GM12878 (cell line): ENCODE measurements around the gene SERPINE2. TPM values are rescaled to one million over a fixed set of nuclear protein-coding genes. Genes with fewer than 3 reads are reported as not detected.

Experiments used
- ATAC-seq: fragments of 200-7000 bp; cut with Tn5 transposase; 3 replicates; pipeline ENCODE4 v1.9.1; 2020; ENCODE audit warnings: mild to moderate bottlenecking, moderate library complexity
- BruUV-seq: library from RNA; stranded (reverse); fragments of 400-500 nt; replicated peaks from 2 replicates; lab custom pipeline; 2021; lab: Mats Ljungman, UMichigan
- CTCF ChIA-PET: fragments of 300-600 bp; sonication (Branson Sonifier 250); formaldehyde crosslinking; extraction: SDS; loops from one replicate; lab custom pipeline; 2021; ENCODE audit warnings: inconsistent platforms; lab: Yijun Ruan, JAX
- POLR2A ChIA-PET: fragments of 350-600 bp; formaldehyde crosslinking; extraction: SDS; loops from one replicate; lab custom pipeline; 2021; ENCODE audit warnings: inconsistent platforms; lab: Charles Lee
- RAD21 ChIA-PET: fragments of 300-600 bp; sonication (Branson Sonifier 250); formaldehyde crosslinking; loops from one replicate; lab custom pipeline; 2023; ENCODE audit warnings: antibody characterized with exemption; ENCODE audit not compliant: unreplicated experiment; lab: Charles Lee
- SMC1A ChIA-PET: fragments of 300-600 bp; sonication (Branson Sonifier 250); formaldehyde crosslinking; loops from one replicate; lab custom pipeline; 2023; ENCODE audit not compliant: unreplicated experiment, uncharacterized antibody; lab: Charles Lee
- DNase-seq: peaks from one replicate; pipeline ENCODE4 v3.0.0-alpha.2; 2011; ENCODE audit warnings: low read depth, low spot score
- FAIRE-seq: peaks from 3 replicates; lab custom pipeline; 2011; peaks lifted over from hg19 to GRCh38; lab: Jason Lieb, UNC
- H2AFZ ChIP-seq: 2 replicates; pipeline ENCODE4 v1.6.0; 2011; ENCODE audit warnings: low read depth, low read length, control low read depth; ENCODE audit not compliant: control insufficient read depth
- H3K27ac ChIP-seq: 2 replicates; pipeline ENCODE4 v1.5.1; 2011; ENCODE audit warnings: control low read depth; ENCODE audit not compliant: control insufficient read depth, insufficient read depth
- H3K27me3 ChIP-seq, 2 experiments: replicated peaks in 1 of 2; 2 replicates each; pipeline versions ENCODE4 v1.6.0 to v1.6.1; 2011; ENCODE audit warnings: low read length in 1 of 2; ENCODE audit not compliant: control insufficient read depth in 2 of 2, insufficient read depth in 2 of 2
- H3K36me3 ChIP-seq, 2 experiments: 2 replicates each; pipeline ENCODE4 v1.5.1; 2011; ENCODE audit warnings: low read length in 1 of 2; ENCODE audit not compliant: control insufficient read depth in 2 of 2, insufficient read depth in 2 of 2
- H3K4me1 ChIP-seq: 2 replicates; pipeline ENCODE4 v1.6.1; 2011; ENCODE audit warnings: mild to moderate bottlenecking, low read length, moderate library complexity, mixed read lengths; ENCODE audit not compliant: control insufficient read depth, insufficient read depth
- H3K4me2 ChIP-seq: 2 replicates; pipeline ENCODE4 v1.6.0; 2011; ENCODE audit warnings: control low read depth; ENCODE audit not compliant: control insufficient read depth, insufficient read depth
- H3K4me3 ChIP-seq: fragments of 200-600 bp; sonication (generic); 2 replicates; pipeline ENCODE4 v1.5.1; 2016
- H3K79me2 ChIP-seq: 2 replicates; pipeline ENCODE4 v1.6.0; 2011; ENCODE audit warnings: low read length; ENCODE audit not compliant: control insufficient read depth, insufficient read depth
- H3K9ac ChIP-seq: 2 replicates; pipeline ENCODE4 v1.8.0; 2011; ENCODE audit warnings: low read length, control low read depth, mixed read lengths; ENCODE audit not compliant: control insufficient read depth, insufficient read depth
- H3K9me3 ChIP-seq: replicated peaks from 3 replicates; pipeline ENCODE4 v1.5.1; 2011; ENCODE audit warnings: mild to moderate bottlenecking, low read length; ENCODE audit not compliant: control insufficient read depth, insufficient read depth
- H4K20me1 ChIP-seq: 2 replicates; pipeline ENCODE4 v1.6.0; 2011; ENCODE audit not compliant: control insufficient read depth, insufficient read depth
- ATF2 ChIP-seq: IDR thresholded peaks from 2 replicates; pipeline ENCODE4 v1.6.1; 2012; ENCODE audit warnings: low read length, inconsistent platforms
- BACH1 ChIP-seq: fragments of 450-650 bp; IDR thresholded peaks from 2 replicates; pipeline ENCODE4 v1.6.1; 2017; ENCODE audit warnings: mild to moderate bottlenecking, borderline replicate concordance
- CREB1 ChIP-seq: IDR thresholded peaks from 2 replicates; pipeline ENCODE4 v1.6.1; 2012; ENCODE audit warnings: low read depth, mild to moderate bottlenecking, inconsistent platforms
- EGR1 ChIP-seq, 2 experiments: IDR thresholded peaks; 1 replicate in 1 of 2; 2 replicates in 1 of 2; pipeline ENCODE4 v1.6.1; 2011 to 2012; ENCODE audit warnings: low read depth in 2 of 2, low read length in 2 of 2, borderline replicate concordance in 1 of 2, mild to moderate bottlenecking in 1 of 2, moderate library complexity in 1 of 2
- GABPA ChIP-seq: IDR thresholded peaks from 2 replicates; pipeline ENCODE4 v1.6.1; 2014; ENCODE audit warnings: antibody characterized with exemption, low read depth, mild to moderate bottlenecking, inconsistent platforms
- MEF2A ChIP-seq: IDR thresholded peaks from 2 replicates; pipeline ENCODE4 v1.6.1; 2011; ENCODE audit warnings: low read depth, mild to moderate bottlenecking, low read length, moderate library complexity; ENCODE audit not compliant: insufficient read depth
- MTA2 ChIP-seq: fragments of 450-650 bp; IDR thresholded peaks from 2 replicates; pipeline ENCODE4 v1.6.1; 2016; ENCODE audit warnings: low read depth, mild to moderate bottlenecking, moderate library complexity
- NFXL1 ChIP-seq: fragments of 450-650 bp; IDR thresholded peaks from 2 replicates; pipeline ENCODE4 v1.6.1; 2017; ENCODE audit warnings: antibody characterized with exemption, mild to moderate bottlenecking, borderline replicate concordance
- NR2F1 ChIP-seq: fragments of 450-650 bp; conservative IDR thresholded peaks from 2 replicates; pipeline ENCODE4 v1.6.1; 2017; ENCODE audit warnings: mild to moderate bottlenecking
- RBBP5 ChIP-seq: fragments of 200-600 bp; sonication (generic); conservative IDR thresholded peaks from 2 replicates; pipeline ENCODE4 v1.6.1; 2016
- RCOR1 ChIP-seq: conservative IDR thresholded peaks from 2 replicates; pipeline ENCODE4 v1.6.1; 2012; ENCODE audit warnings: low read depth, low read length, improper control_type of control experiment
- RELA ChIP-seq: fragments of 450-650 bp; IDR thresholded peaks from 2 replicates; pipeline ENCODE4 v1.8.0; 2014; ENCODE audit warnings: borderline replicate concordance; ENCODE audit not compliant: partially characterized antibody
- RUNX3 ChIP-seq: IDR thresholded peaks from 2 replicates; pipeline ENCODE4 v1.6.1; 2012; ENCODE audit warnings: low read length, inconsistent platforms
- SIN3A ChIP-seq: IDR thresholded peaks from 2 replicates; pipeline ENCODE4 v1.6.1; 2012; ENCODE audit warnings: low read depth, low read length, improper control_type of control experiment
- STAT1 ChIP-seq: fragments of 450-650 bp; conservative IDR thresholded peaks from 2 replicates; pipeline ENCODE4 v1.6.1; 2014; ENCODE audit warnings: antibody characterized with exemption, mild to moderate bottlenecking
- STAT3 ChIP-seq: IDR thresholded peaks from 2 replicates; pipeline ENCODE4 v1.6.1; 2011; ENCODE audit warnings: low read depth, low read length, improper control_type of control experiment
- ZNF207 ChIP-seq: fragments of 450-650 bp; IDR thresholded peaks from 2 replicates; pipeline ENCODE4 v1.6.1; 2014; ENCODE audit warnings: antibody characterized with exemption, mild to moderate bottlenecking, borderline replicate concordance
- ZNF687 ChIP-seq: fragments of 450-650 bp; IDR thresholded peaks from 2 replicates; pipeline ENCODE4 v1.6.1; 2017; ENCODE audit warnings: mild to moderate bottlenecking, moderate library complexity
- WGBS: methylation state at CpG from one replicate; pipeline ENCODE4 v1.1.6; 2016; ENCODE audit warnings: low lambda C conversion rate; ENCODE audit not compliant: insufficient replicate concordance, insufficient coverage; ENCODE audit errors: missing lambda C conversion rate; 5-methylcytosine and 5-hydroxymethylcytosine counted together
- in situ Hi-C: fragments of 300-500 bp; cut with MboI; formaldehyde crosslinking; loops from 9 replicates; pipeline ENCODE4 v1.14.3; 2018; ENCODE audit warnings: mixed read lengths
- intact Hi-C: fragments of 100-400 bp; cut with micrococcal nuclease; formaldehyde crosslinking; loops from one replicate; pipeline ENCODE4 v1.14.2; 2022; ENCODE audit not compliant: unreplicated experiment
- polyA plus RNA-seq, 11 experiments: library from polyadenylated mRNA; depleted of rRNA in 4 of 11; unstranded in 6 of 11; stranded (reverse) in 5 of 11; fragments of >200 nt; fragmentation: Nextera tagmentation in 4 of 11; fragmentation: Illumina TruSeq in 1 of 11; extraction: Ambion mirVana in 4 of 11; extraction: Trizol in 1 of 11; gene quantifications; 1 replicate in 1 of 11; 2 replicates in 10 of 11; pipeline versions ENCODE4 v1.2.1 to v1.2.3, GENCODE V29; 2011 to 2016; ENCODE audit warnings: inconsistent platforms in 2 of 11, missing spikeins in 2 of 11, low read depth in 1 of 11
- total RNA-seq, 4 experiments: library from RNA; depleted of rRNA in 3 of 4; stranded (reverse); fragments of >200 nt in 3 of 4; fragmentation: Illumina TruSeq in 1 of 4; extraction: Trizol in 1 of 4; gene quantifications; 2 replicates each; pipeline versions ENCODE4 v1.2.1 to v1.2.3, GENCODE V29; 2013 to 2021
- TF ChIP-seq, protein P1 (sequence below): IDR thresholded peaks from 2 replicates; pipeline ENCODE4 v1.6.1; 2012; ENCODE audit warnings: low read depth, low read length, improper control_type of control experiment
- TF ChIP-seq, protein P2 (sequence below): fragments of 450-650 bp; IDR thresholded peaks from 2 replicates; pipeline ENCODE4 v1.6.1; 2016; ENCODE audit warnings: mild to moderate bottlenecking

SERPINE2 gene
- total and polyA plus RNA-seq, 10 of the 15 experiments (the other 5 are each of a cell fraction or from before 2014, with no cell fraction given): 0.18 to 1.7 (median 0.39) TPM

DNA sequence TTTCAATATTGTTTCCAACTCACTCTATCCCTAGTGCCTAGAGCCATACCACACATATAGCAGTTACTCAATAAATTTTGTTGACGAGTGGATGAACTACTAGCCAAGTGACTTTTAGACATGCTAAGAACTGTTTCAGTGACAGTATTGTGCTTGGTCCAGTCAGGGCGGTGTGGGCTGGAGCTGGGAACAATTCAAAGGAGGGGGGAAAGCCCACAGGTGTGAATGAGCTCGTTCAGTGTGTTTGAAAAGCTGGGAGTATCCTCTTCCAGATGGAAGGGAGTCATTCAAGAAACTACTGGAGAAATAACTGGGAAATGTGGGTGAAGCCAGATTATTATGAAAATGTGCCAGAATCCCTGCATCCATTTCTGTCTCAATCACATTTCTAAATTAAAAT is 1.7 kb upstream of the SERPINE2 start:
- no peak overlapping the region for H3K27ac ChIP-seq
- ATAC-seq: no peak
- no peak overlapping the region for H3K9ac ChIP-seq
- no peaks in the 10 kb centered on the region for H3K36me3 ChIP-seq
- no peaks in the 10 kb centered on the region for H3K9me3 ChIP-seq
- 27% methylated on average over 3 of the region's 3 CpGs for WGBS
- DNase-seq: no peak
- H3K4me3 ChIP-seq: no peak overlapping the region
- POLR2A ChIA-PET: no interaction called here
- TF ChIP-seq ZNF687 (no peak), MEF2A (no peak), SIN3A (no peak), RBBP5 (no peak), STAT3 (no peak), NR2F1 (no peak), STAT1 (no peak), MTA2 (no peak), RCOR1 (no peak), CREB1 (no peak), ZNF207 (no peak), NFXL1 (no peak), GABPA (no peak), ATF2 (no peak), RELA (no peak), RUNX3 (no peak), EGR1 (IDR thresholded peaks at IDR 0.05; ENCODE audit: borderline replicate concordance in 1 of 2, low read depth in 2 of 2, low read length in 2 of 2) (no peak), BACH1 (no peak)
- TF ChIP-seq, protein P1, sequence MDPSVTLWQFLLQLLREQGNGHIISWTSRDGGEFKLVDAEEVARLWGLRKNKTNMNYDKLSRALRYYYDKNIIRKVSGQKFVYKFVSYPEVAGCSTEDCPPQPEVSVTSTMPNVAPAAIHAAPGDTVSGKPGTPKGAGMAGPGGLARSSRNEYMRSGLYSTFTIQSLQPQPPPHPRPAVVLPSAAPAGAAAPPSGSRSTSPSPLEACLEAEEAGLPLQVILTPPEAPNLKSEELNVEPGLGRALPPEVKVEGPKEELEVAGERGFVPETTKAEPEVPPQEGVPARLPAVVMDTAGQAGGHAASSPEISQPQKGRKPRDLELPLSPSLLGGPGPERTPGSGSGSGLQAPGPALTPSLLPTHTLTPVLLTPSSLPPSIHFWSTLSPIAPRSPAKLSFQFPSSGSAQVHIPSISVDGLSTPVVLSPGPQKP: no peak
- TF ChIP-seq, protein P2, sequence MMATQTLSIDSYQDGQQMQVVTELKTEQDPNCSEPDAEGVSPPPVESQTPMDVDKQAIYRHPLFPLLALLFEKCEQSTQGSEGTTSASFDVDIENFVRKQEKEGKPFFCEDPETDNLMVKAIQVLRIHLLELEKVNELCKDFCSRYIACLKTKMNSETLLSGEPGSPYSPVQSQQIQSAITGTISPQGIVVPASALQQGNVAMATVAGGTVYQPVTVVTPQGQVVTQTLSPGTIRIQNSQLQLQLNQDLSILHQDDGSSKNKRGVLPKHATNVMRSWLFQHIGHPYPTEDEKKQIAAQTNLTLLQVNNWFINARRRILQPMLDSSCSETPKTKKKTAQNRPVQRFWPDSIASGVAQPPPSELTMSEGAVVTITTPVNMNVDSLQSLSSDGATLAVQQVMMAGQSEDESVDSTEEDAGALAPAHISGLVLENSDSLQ: no peak
- in situ Hi-C loops: no loop called here
- no peak for FAIRE-seq
- intact Hi-C loops: no loop called here
- H2AFZ ChIP-seq: no peak overlapping the region
- CTCF ChIA-PET: interaction anchor here (1.1 kb wide), 1 partner anchor 244 kb away, joined by 3 read pairs; no protein-coding TSS in a partner anchor
- peaks cover 20 to 38% of the 10 kb centered on the region in 2 experiments for H3K27me3 ChIP-seq
- no TSS peak for BruUV-seq
- H4K20me1 ChIP-seq: 0 out of 2 replicates have a peak, but pooled peaks cover 3% of the 10 kb centered on the region
- RAD21 ChIA-PET: no interaction called here
- SMC1A ChIA-PET: no interaction called here
- H3K4me1 ChIP-seq: peaks cover 7% of the 10 kb centered on the region; the same call in 1 of the 2 replicates
- H3K79me2 ChIP-seq: no peaks in the 10 kb centered on the region
- H3K4me2 ChIP-seq: no peak overlapping the region
